SK-N-SH treated with all-trans-retinoic acid at 6 μM for 48 hours (cell line): ENCODE results near the gene SDHAF3.

Experiments
- ARNTL ChIP-seq: fragments of 450-650 bp; formaldehyde crosslinking; IDR thresholded peaks from 2 replicates; pipeline ENCODE4 v1.5.0; 2020; ENCODE audit warnings: low read depth, mild to moderate bottlenecking, moderate library complexity, borderline replicate concordance
- BACH2 ChIP-seq: fragments of 250-450 bp; sonication (Bioruptor Pico); IDR thresholded peaks from 2 replicates; pipeline ENCODE4 v1.9.0; 2021; ENCODE audit warnings: mild to moderate bottlenecking, borderline replicate concordance
- CSRNP3 ChIP-seq: fragments of 250-450 bp; sonication (Bioruptor Pico); IDR thresholded peaks from 2 replicates; pipeline ENCODE4 v1.5.1; 2021; ENCODE audit warnings: mild to moderate bottlenecking, moderate library complexity
- PATZ1 ChIP-seq: fragments of 250-450 bp; sonication (Bioruptor Pico); IDR thresholded peaks from 2 replicates; pipeline ENCODE4 v1.8.0; 2020; ENCODE audit warnings: mild to moderate bottlenecking, moderate library complexity, borderline replicate concordance
- RARB ChIP-seq: fragments of 250-450 bp; sonication (Bioruptor Pico); IDR thresholded peaks from 2 replicates; pipeline ENCODE4 v1.8.0; 2021; ENCODE audit warnings: mild to moderate bottlenecking, moderate library complexity
- SNAI2 ChIP-seq: fragments of 250-450 bp; sonication (Bioruptor Pico); IDR thresholded peaks from 2 replicates; pipeline ENCODE4 v1.5.0; 2020; ENCODE audit warnings: mild to moderate bottlenecking, moderate library complexity
- ZC3H10 ChIP-seq: fragments of 250-450 bp; sonication (Bioruptor Pico); IDR thresholded peaks from 2 replicates; pipeline ENCODE4 v1.5.1; 2021; ENCODE audit warnings: mild to moderate bottlenecking, moderate library complexity
- ZFP3 ChIP-seq: fragments of 250-450 bp; sonication (Bioruptor Pico); IDR thresholded peaks from 2 replicates; pipeline ENCODE4 v1.5.0; 2020; ENCODE audit warnings: mild to moderate bottlenecking, moderate library complexity
- ZFP30 ChIP-seq: fragments of 450-650 bp; formaldehyde crosslinking; IDR thresholded peaks from 2 replicates; pipeline ENCODE4 v1.5.0; 2022; ENCODE audit warnings: mild to moderate bottlenecking, moderate library complexity
- ZNF8 ChIP-seq: fragments of 450-650 bp; formaldehyde crosslinking; IDR thresholded peaks from 2 replicates; pipeline ENCODE4 v1.5.0; 2020; ENCODE audit warnings: mild to moderate bottlenecking, moderate library complexity
- TF ChIP-seq, protein P1 (sequence below): fragments of 250-450 bp; sonication (Bioruptor Pico); IDR thresholded peaks from 2 replicates; pipeline ENCODE4 v1.5.1; 2020; ENCODE audit warnings: low read depth, mild to moderate bottlenecking, moderate library complexity

GRCh38 chr7:97224316-97224715 lies 106.8 kb downstream of the SDHAF3 start:
- TF ChIP-seq PATZ1 (CRISPR knock-in tag), result no peak
- no peak for TF ChIP-seq ZNF8 (CRISPR knock-in tag)
- TF ChIP-seq BACH2 (CRISPR knock-in tag), result no peak
- TF ChIP-seq ARNTL (CRISPR knock-in tag), result no peak
- TF ChIP-seq, protein P1, sequence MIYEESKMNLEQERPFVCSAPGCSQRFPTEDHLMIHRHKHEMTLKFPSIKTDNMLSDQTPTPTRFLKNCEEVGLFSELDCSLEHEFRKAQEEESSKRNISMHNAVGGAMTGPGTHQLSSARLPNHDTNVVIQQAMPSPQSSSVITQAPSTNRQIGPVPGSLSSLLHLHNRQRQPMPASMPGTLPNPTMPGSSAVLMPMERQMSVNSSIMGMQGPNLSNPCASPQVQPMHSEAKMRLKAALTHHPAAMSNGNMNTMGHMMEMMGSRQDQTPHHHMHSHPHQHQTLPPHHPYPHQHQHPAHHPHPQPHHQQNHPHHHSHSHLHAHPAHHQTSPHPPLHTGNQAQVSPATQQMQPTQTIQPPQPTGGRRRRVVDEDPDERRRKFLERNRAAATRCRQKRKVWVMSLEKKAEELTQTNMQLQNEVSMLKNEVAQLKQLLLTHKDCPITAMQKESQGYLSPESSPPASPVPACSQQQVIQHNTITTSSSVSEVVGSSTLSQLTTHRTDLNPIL (CRISPR knock-in tag), result no peak
- TF ChIP-seq ZC3H10 (CRISPR knock-in tag), result no peak
- TF ChIP-seq ZFP3, result no peak
- no peak for TF ChIP-seq ZFP30 (CRISPR knock-in tag)
- TF ChIP-seq CSRNP3, result no peak
- no peak for TF ChIP-seq RARB (CRISPR knock-in tag)
- no peak for TF ChIP-seq SNAI2
